OCI-LY7 (cell line): ENCODE results near the gene B3GNT2. TPM values are rescaled to one million over a fixed set of nuclear protein-coding genes. Genes with fewer than 3 reads are reported as not detected.

ENCODE experiments used
- BruUV-seq: library from RNA; stranded (reverse); fragments of 400-500 nt; replicated peaks from 2 replicates; lab custom pipeline; 2021; lab: Mats Ljungman, UMichigan
- CTCF ChIA-PET: fragments of 300-600 bp; sonication (Branson Sonifier 250); formaldehyde crosslinking; loops from one replicate; lab custom pipeline; 2022; ENCODE audit warnings: antibody characterized with exemption; ENCODE audit not compliant: unreplicated experiment; lab: Charles Lee
- POLR2A ChIA-PET: fragments of 300-600 bp; sonication (Branson Sonifier 250); formaldehyde crosslinking; loops from one replicate; lab custom pipeline; 2022; ENCODE audit warnings: antibody characterized with exemption; lab: Charles Lee
- DNase-seq: peaks from one replicate; pipeline ENCODE4 v3.0.0-alpha.2; 2015; ENCODE audit warnings: low spot score
- H2AFZ ChIP-seq: fragments of 200-600 bp; sonication (generic), shearing (Covaris generic); 2 replicates; pipeline ENCODE4 v1.6.1; 2014; ENCODE audit warnings: mild to moderate bottlenecking, antibody characterized with exemption, low read length, moderate library complexity
- H3K27ac ChIP-seq: fragments of 200-600 bp; sonication (generic); 2 replicates; pipeline ENCODE4 v1.5.1; 2014; ENCODE audit warnings: mixed run types, low read depth, mild to moderate bottlenecking, moderate library complexity, low read length, inconsistent platforms; ENCODE audit not compliant: poor library complexity, severe bottlenecking
- H3K36me3 ChIP-seq: fragments of 200-600 bp; sonication (generic); 2 replicates; pipeline ENCODE4 v1.6.1; 2014; ENCODE audit warnings: mild to moderate bottlenecking, antibody characterized with exemption, low read length, moderate library complexity, mixed read lengths; ENCODE audit not compliant: insufficient read depth
- H3K4me1 ChIP-seq: fragments of 200-600 bp; sonication (generic); 2 replicates; pipeline ENCODE4 v1.5.1; 2014; ENCODE audit warnings: mild to moderate bottlenecking, low read length; ENCODE audit not compliant: insufficient read depth, poor library complexity, severe bottlenecking
- H3K4me2 ChIP-seq: fragments of 200-600 bp; sonication (generic); 2 replicates; pipeline ENCODE4 v1.6.1; 2014; ENCODE audit warnings: mild to moderate bottlenecking, low read length
- H3K4me3 ChIP-seq: fragments of 200-600 bp; sonication (generic); 2 replicates; pipeline ENCODE4 v1.5.1; 2014; ENCODE audit warnings: mild to moderate bottlenecking, low read depth, low read length; ENCODE audit not compliant: poor library complexity, severe bottlenecking
- H3K79me2 ChIP-seq: fragments of 200-600 bp; sonication (generic); 2 replicates; pipeline ENCODE4 v1.6.1; 2016; ENCODE audit warnings: low read depth, mild to moderate bottlenecking, low read length, moderate library complexity, mixed read lengths; ENCODE audit not compliant: insufficient read depth
- H3K9me2 ChIP-seq: fragments of 200-600 bp; sonication (generic); 2 replicates; pipeline ENCODE4 v1.6.1; 2016; ENCODE audit warnings: mild to moderate bottlenecking, low read length, mixed read lengths; ENCODE audit not compliant: insufficient read depth
- H3K9me3 ChIP-seq: fragments of 200-600 bp; sonication (generic); 2 replicates; pipeline ENCODE4 v1.6.1; 2014; ENCODE audit warnings: mild to moderate bottlenecking, mixed run types, low read length, mixed read lengths
- H4K20me1 ChIP-seq: fragments of 200-600 bp; sonication (generic); 2 replicates; pipeline ENCODE4 v1.6.1; 2014; ENCODE audit warnings: mild to moderate bottlenecking, antibody characterized with exemption, low read length, moderate library complexity, mixed read lengths; ENCODE audit not compliant: insufficient read depth
- CTCF ChIP-seq: fragments of 200-600 bp; sonication (generic); conservative IDR thresholded peaks from 2 replicates; pipeline ENCODE4 v1.5.1; 2014; ENCODE audit warnings: mild to moderate bottlenecking, antibody characterized with exemption, low read length, moderate library complexity, mixed read lengths
- EZH2phosphoT487 ChIP-seq: fragments of 200-600 bp; sonication (generic); IDR thresholded peaks from 2 replicates; pipeline ENCODE4 v1.6.1; 2018; ENCODE audit warnings: low read depth, borderline replicate concordance, mild to moderate bottlenecking, mixed run types, antibody characterized with exemption, low read length, moderate library complexity, mixed read lengths
- intact Hi-C: fragments of 100-400 bp; cut with micrococcal nuclease; formaldehyde crosslinking; loops from one replicate; pipeline ENCODE4 v1.10.0; 2022; ENCODE audit not compliant: unreplicated experiment
- total RNA-seq, 2 experiments: library from RNA; depleted of rRNA in 1 of 2; stranded (reverse); fragments of >200 nt in 1 of 2; shearing (Covaris generic) in 1 of 2; gene quantifications; 2 replicates each; pipeline ENCODE4 v1.2.3, GENCODE V29; 2014 to 2022

The B3GNT2 gene
- total RNA-seq, 2 experiments from 2014 or later = 51.1 to 65.8 TPM

GRCh38 chr2:62163106-62163831 lies 32.6 kb upstream of the B3GNT2 start:
- no peaks in the 10 kb centered on the region for H3K9me2 ChIP-seq
- no TSS peak for BruUV-seq
- ChIA-PET CTCF (no interaction called here), POLR2A (interaction anchor here (1.2 to 4.9 kb wide), 5 partner anchors 11 to 21 kb away, joined by 3 to 31 read pairs (median 5); no protein-coding TSS in a partner anchor)
- intact Hi-C loops = no loop called here
- H3K9me3 ChIP-seq = no peaks in the 10 kb centered on the region
- H3K27ac ChIP-seq = no peak overlapping the region
- peaks cover 44% of the 10 kb centered on the region for H3K4me1 ChIP-seq
- H4K20me1 ChIP-seq = no peaks in the 10 kb centered on the region
- H3K4me2 ChIP-seq = 0 out of 2 replicates have a peak overlapping the region, but pooled peaks have one; percentile 19
- TF ChIP-seq EZH2phosphoT487 (no peak), CTCF (no peak)
- H3K4me3 ChIP-seq = no peak overlapping the region
- peak overlapping the region; percentile 72; the same call in 1 of the 2 replicates for H2AFZ ChIP-seq
- no peak for DNase-seq
- H3K79me2 ChIP-seq = no peaks in the 10 kb centered on the region
- no peaks in the 10 kb centered on the region for H3K36me3 ChIP-seq

- Histone ChIP-seq H3K4me3 (no peak overlapping the region), H3K4me1 (peaks cover 44% of the 10 kb centered on the region), H2AFZ (peak overlapping the region; percentile 72), H3K4me2 (peak overlapping the region; percentile 19; the same call in 1 of the 2 replicates), H3K9me3 (no peaks in the 10 kb centered on the region), H3K27ac (no peak overlapping the region), H3K79me2 (no peaks in the 10 kb centered on the region), H4K20me1 (no peaks in the 10 kb centered on the region), H3K9me2 (no peaks in the 10 kb centered on the region), H3K36me3 (no peaks in the 10 kb centered on the region)
- TF ChIP-seq EZH2phosphoT487 = no peak
- no peak for TF ChIP-seq CTCF
- POLR2A ChIA-PET = interaction anchor here (1.2 to 4.9 kb wide), 5 partner anchors 10 to 21 kb away, joined by 3 to 31 read pairs (median 5); no protein-coding TSS in a partner anchor
- DNase-seq = no peak
- intact Hi-C loops = no loop called here
- CTCF ChIA-PET = no interaction called here
- no TSS peak for BruUV-seq
These were observed 32.1 kb upstream of the B3GNT2 start for GRCh38 chr2:62163834-62164233.

GRCh38 chr2:62175728-62176127 lies 20.2 kb upstream of the B3GNT2 start:
- H3K27ac ChIP-seq = peak overlapping the region; percentile 41
- intact Hi-C loops = no loop called here
- no peak for DNase-seq
- H3K9me2 ChIP-seq = no peaks in the 10 kb centered on the region
- H3K4me1 ChIP-seq = peaks cover 53% of the 10 kb centered on the region
- peak overlapping the region; percentile 94 for H2AFZ ChIP-seq
- H3K4me2 ChIP-seq = peak overlapping the region; percentile 43
- ChIA-PET CTCF (no interaction called here), POLR2A (interaction anchor here (0.8 to 4.4 kb wide), 4 partner anchors 12 to 164 kb away, joined by 3 to 31 read pairs (median 4); no protein-coding TSS in a partner anchor)
- H3K9me3 ChIP-seq = no peaks in the 10 kb centered on the region
- TF ChIP-seq CTCF = no peak
- no peak for TF ChIP-seq EZH2phosphoT487
- no peaks in the 10 kb centered on the region for H3K36me3 ChIP-seq
- no peaks in the 10 kb centered on the region for H4K20me1 ChIP-seq
- no peak overlapping the region for H3K4me3 ChIP-seq
- BruUV-seq = no TSS peak
- no peaks in the 10 kb centered on the region for H3K79me2 ChIP-seq
